22Rv1 (cell line): ENCODE data around the gene C6orf89.

Experiments used
- CTCF ChIP-seq: fragments of 450-650 bp; IDR thresholded peaks from 2 replicates; pipeline ENCODE4 v1.5.1; 2017; ENCODE audit warnings: mild to moderate bottlenecking
- ZFX ChIP-seq: fragments of 450-650 bp; IDR thresholded peaks from 2 replicates; pipeline ENCODE4 v1.6.1; 2017; ENCODE audit warnings: antibody characterized with exemption, borderline replicate concordance

GRCh38 chr6:36853325-36853724 lies 32.4 kb upstream of the C6orf89 start:
- no peak for TF ChIP-seq CTCF
- no peak for TF ChIP-seq ZFX
